Mesodermal cell (in vitro differentiated cells): ENCODE data around the gene MIER3.

Experiments used
- H3K27ac ChIP-seq: 2 replicates; pipeline ENCODE4 v1.7.0; 2013; ENCODE audit warnings: mild to moderate bottlenecking, low read depth, low read length, moderate library complexity; ENCODE audit not compliant: severe bottlenecking
- H3K36me3 ChIP-seq: 2 replicates; pipeline ENCODE4 v1.7.1; 2013; ENCODE audit warnings: mild to moderate bottlenecking, low read length, moderate library complexity; ENCODE audit not compliant: control insufficient read depth, insufficient read depth
- H3K4me1 ChIP-seq: one replicate; pipeline ENCODE4 v1.7.1; 2013; ENCODE audit warnings: mild to moderate bottlenecking, low read length; ENCODE audit not compliant: insufficient read depth, control insufficient read depth, poor library complexity, severe bottlenecking
- H3K4me3 ChIP-seq: 2 replicates; pipeline ENCODE4 v1.7.0; 2013; ENCODE audit warnings: low read length, control low read depth, mild to moderate bottlenecking; ENCODE audit not compliant: insufficient read depth, poor library complexity, severe bottlenecking; ENCODE audit errors: extremely low read depth
- H3K9me3 ChIP-seq: 2 replicates; pipeline ENCODE4 v1.7.1; 2013; ENCODE audit warnings: mild to moderate bottlenecking, low read length, moderate library complexity; ENCODE audit not compliant: control insufficient read depth
- WGBS, 2 experiments: methylation state at CpG; one replicate each; pipeline ENCODE4 v1.1.5; 2013; ENCODE audit warnings: missing lambda C conversion rate in 2 of 2; ENCODE audit not compliant: insufficient coverage in 2 of 2; 5-methylcytosine and 5-hydroxymethylcytosine counted together

MIER3 gene

GRCh38 chr5:56961746-56962145, 9.8 kb upstream of the MIER3 start:
- Histone ChIP-seq H3K4me3 (no peak overlapping the region), H3K4me1 (peaks cover 7% of the 10 kb centered on the region), H3K27ac (no peak overlapping the region), H3K9me3 (no peaks in the 10 kb centered on the region), H3K36me3 (no peaks in the 10 kb centered on the region)
- WGBS, 2 experiments: 96 to 97% methylated on average over 6 of the region's 6 CpGs

GRCh38 chr5:56959326-56959725, 7.4 kb upstream of the MIER3 start:
- no peak overlapping the region for H3K27ac ChIP-seq
- H3K4me3 ChIP-seq: no peak overlapping the region
- no peaks in the 10 kb centered on the region for H3K36me3 ChIP-seq
- H3K9me3 ChIP-seq: no peaks in the 10 kb centered on the region
- WGBS, 2 experiments: 90 to 100% methylated on average over 1 to 2 of the region's 4 CpGs
- peaks cover 7% of the 10 kb centered on the region for H3K4me1 ChIP-seq

GRCh38 chr5:56958595-56958994, 6.7 kb upstream of the MIER3 start:
- Histone ChIP-seq H3K9me3 (no peaks in the 10 kb centered on the region), H3K27ac (no peak overlapping the region), H3K36me3 (no peaks in the 10 kb centered on the region), H3K4me3 (no peak overlapping the region), H3K4me1 (peaks cover 7% of the 10 kb centered on the region)
- no CpG with 5 or more reads among the region's 2 CpGs for WGBS, 2 experiments

- Histone ChIP-seq H3K9me3 (no peaks in the 10 kb centered on the region), H3K36me3 (peaks cover 7% of the 10 kb centered on the region), H3K4me3 (no peak overlapping the region), H3K27ac (no peak overlapping the region), H3K4me1 (peaks cover 7% of the 10 kb centered on the region)
- no CpG with 5 or more reads among the region's 1 CpG for WGBS, 2 experiments
Measured at GRCh38 chr5:56954262-56954661, 2.3 kb upstream of the MIER3 start.

GRCh38 chr5:56951126-56951945, 587 bp downstream of the MIER3 start:
- H3K4me3 ChIP-seq: peak overlapping the region; percentile 84
- peaks cover 29% of the 10 kb centered on the region for H3K36me3 ChIP-seq
- H3K27ac ChIP-seq: peak overlapping the region; percentile 75
- no peaks in the 10 kb centered on the region for H3K9me3 ChIP-seq
- peaks cover 7% of the 10 kb centered on the region for H3K4me1 ChIP-seq
- 0 to 1% methylated on average over 66 to 71 of the region's 85 CpGs for WGBS, 2 experiments

- H3K36me3 ChIP-seq: peaks cover 35% of the 10 kb centered on the region
- 0% methylated on average over 26 to 33 of the region's 33 CpGs for WGBS, 2 experiments
- H3K4me3 ChIP-seq: peak overlapping the region; percentile 84
- H3K4me1 ChIP-seq: peaks cover 7% of the 10 kb centered on the region
- no peaks in the 10 kb centered on the region for H3K9me3 ChIP-seq
- peak overlapping the region; percentile 75 for H3K27ac ChIP-seq
Measured at GRCh38 chr5:56950626-56951125, 1.2 kb downstream of the MIER3 start.

GRCh38 chr5:56947052-56947451, 4.9 kb downstream of the MIER3 start:
- Histone ChIP-seq H3K27ac (no peak overlapping the region), H3K36me3 (peaks cover 67% of the 10 kb centered on the region), H3K4me3 (no peak overlapping the region), H3K9me3 (no peaks in the 10 kb centered on the region), H3K4me1 (peaks cover 7% of the 10 kb centered on the region)

GRCh38 chr5:56941981-56942380, 9.9 kb downstream of the MIER3 start:
- Histone ChIP-seq H3K27ac (no peak overlapping the region), H3K4me1 (no peaks in the 10 kb centered on the region), H3K9me3 (no peaks in the 10 kb centered on the region), H3K36me3 (peaks cover 93% of the 10 kb centered on the region), H3K4me3 (no peak overlapping the region)
- WGBS, 2 experiments: 89 to 100% methylated on average over 1 of the region's 1 CpG

- Histone ChIP-seq H3K9me3 (no peaks in the 10 kb centered on the region), H3K4me3 (no peak overlapping the region), H3K4me1 (no peaks in the 10 kb centered on the region), H3K36me3 (peaks cover 97% of the 10 kb centered on the region), H3K27ac (no peak overlapping the region)
- WGBS, 2 experiments: 91 to 100% methylated on average over 1 of the region's 1 CpG
Measured at GRCh38 chr5:56938858-56939257, 13.1 kb downstream of the MIER3 start.

- 100% methylated on average over 1 of the region's 1 CpG for WGBS, 2 experiments
- no peak overlapping the region for H3K27ac ChIP-seq
Measured at GRCh38 chr5:56934325-56934724, 17.6 kb downstream of the MIER3 start.

GRCh38 chr5:56922922-56923321, 29.0 kb downstream of the MIER3 start:
- H3K27ac ChIP-seq: no peak overlapping the region
- H3K4me3 ChIP-seq: no peak overlapping the region
- peaks cover 63% of the 10 kb centered on the region for H3K36me3 ChIP-seq
- no peaks in the 10 kb centered on the region for H3K9me3 ChIP-seq
- no peaks in the 10 kb centered on the region for H3K4me1 ChIP-seq
- 92 to 100% methylated on average over 3 to 5 of the region's 6 CpGs for WGBS, 2 experiments

More at GRCh38 chr5:56934325-56934724, 17.6 kb downstream of the MIER3 start:
- Histone ChIP-seq H3K9me3 (no peaks in the 10 kb centered on the region), H3K4me1 (no peaks in the 10 kb centered on the region), H3K4me3 (no peak overlapping the region), H3K36me3 (peaks cover 84% of the 10 kb centered on the region)
